K562 (cell line): ENCODE results near the gene MYO18A. TPM values are rescaled to one million over a fixed set of nuclear protein-coding genes. Genes with fewer than 3 reads are reported as not detected.

Experiments used
- ATF3 ChIP-seq, 2 experiments: fragments of 450-650 bp in 1 of 2; sonication (generic) in 1 of 2; formaldehyde crosslinking in 1 of 2; IDR thresholded peaks in 1 of 2; conservative IDR thresholded peaks in 1 of 2; 2 replicates each; pipeline versions ENCODE4 v1.6.1 to v1.8.1; 2016 to 2023; ENCODE audit warnings: mild to moderate bottlenecking in 2 of 2, moderate library complexity in 2 of 2, inconsistent platforms in 1 of 2, missing genetic modification reagents in 1 of 2
- DACH1 ChIP-seq: fragments of 450-650 bp; IDR thresholded peaks from 2 replicates; pipeline ENCODE4 v1.6.1; 2018; ENCODE audit not compliant: partially characterized antibody
- FOS ChIP-seq: IDR thresholded peaks from 3 replicates; pipeline ENCODE4 v1.6.1; 2011; ENCODE audit not compliant: insufficient read length; ENCODE audit errors: extremely low read depth
- MAFG ChIP-seq: fragments of 450-650 bp; conservative IDR thresholded peaks from 2 replicates; pipeline ENCODE4 v1.6.1; 2016; ENCODE audit warnings: missing genetic modification characterization, missing compliant biosample characterization
- RHOXF2B ChIP-seq: fragments of 250-450 bp; sonication (Bioruptor Pico); conservative IDR thresholded peaks from 2 replicates; pipeline ENCODE4 v1.5.1; 2021
- U2AF2 ChIP-seq: fragments of 200-400 bp; formaldehyde crosslinking; optimal IDR thresholded peaks from 2 replicates; pipeline ENCODE3; 2017; ENCODE audit warnings: low read depth, mild to moderate bottlenecking, low read length
- ZNF274 ChIP-seq: IDR thresholded peaks from 2 replicates; pipeline ENCODE4 v1.6.1; 2011; ENCODE audit warnings: low read depth, mild to moderate bottlenecking, low read length, moderate library complexity, borderline replicate concordance
- ZNF324 ChIP-seq: fragments of 250-450 bp; sonication (Bioruptor Pico); IDR thresholded peaks from 2 replicates; pipeline ENCODE4 v1.4.0; 2020; ENCODE audit warnings: mild to moderate bottlenecking
- ZNF764 ChIP-seq: fragments of 250-450 bp; sonication (Bioruptor Pico); IDR thresholded peaks from 2 replicates; pipeline ENCODE4 v1.4.0; 2020; ENCODE audit warnings: low read depth, mild to moderate bottlenecking, moderate library complexity
- polyA plus RNA-seq, 8 experiments: library from polyadenylated mRNA; depleted of rRNA in 4 of 8; stranded (reverse) in 5 of 8; unstranded in 3 of 8; fragments of >200 nt; fragmentation: Nextera tagmentation in 2 of 8; fragmentation: Illumina TruSeq in 1 of 8; extraction: Ambion mirVana in 2 of 8; extraction: Trizol in 1 of 8; gene quantifications; 2 replicates each; pipeline versions ENCODE4 v1.2.1 to v1.2.3, GENCODE V29; 2011 to 2014; ENCODE audit warnings: inconsistent platforms in 1 of 8, missing spikeins in 1 of 8
- total RNA-seq, 7 experiments: library from RNA; depleted of rRNA in 6 of 7; stranded (reverse); fragments of >200 nt in 6 of 7; fragmentation: Illumina TruSeq in 2 of 7; extraction: Trizol in 2 of 7; gene quantifications; 2 replicates each; pipeline versions ENCODE4 v1.2.1 to v1.2.3, GENCODE V29; 2011 to 2021; ENCODE audit warnings: low replicate concordance in 1 of 7
- TF ChIP-seq, protein P1 (sequence below): IDR thresholded peaks from 3 replicates; pipeline ENCODE4 v1.6.1; 2011; ENCODE audit warnings: borderline replicate concordance, mild to moderate bottlenecking, moderate library complexity; ENCODE audit not compliant: insufficient read length; ENCODE audit errors: extremely low read depth
- TF ChIP-seq, protein P2 (sequence below), 2 experiments: fragments of 150-350 bp in 1 of 2; IDR thresholded peaks; 2 replicates each; pipeline ENCODE4 v1.6.1; 2012 to 2016; ENCODE audit warnings: low read depth in 2 of 2, low read length in 2 of 2, mild to moderate bottlenecking in 1 of 2, moderate library complexity in 1 of 2
- TF ChIP-seq, protein P3 (sequence below): sonication (generic); formaldehyde crosslinking; IDR thresholded peaks from 2 replicates; pipeline ENCODE4 v1.8.1; 2022; ENCODE audit warnings: missing genetic modification reagents
- TF ChIP-seq, protein P4 (sequence below): fragments of 450-650 bp; IDR thresholded peaks from 2 replicates; pipeline ENCODE4 v1.6.1; 2017; ENCODE audit warnings: mild to moderate bottlenecking, moderate library complexity
- TF ChIP-seq, protein P5 (sequence below): fragments of 450-650 bp; IDR thresholded peaks from 2 replicates; pipeline ENCODE4 v1.6.1; 2014; ENCODE audit warnings: low read depth, mild to moderate bottlenecking, moderate library complexity, borderline replicate concordance

The MYO18A gene
- total and polyA plus RNA-seq, 9 of the 15 experiments (the other 6 are each of a cell fraction or from before 2014, with no cell fraction given): 2.5 to 65.4 (median 17.1) TPM

DNA sequence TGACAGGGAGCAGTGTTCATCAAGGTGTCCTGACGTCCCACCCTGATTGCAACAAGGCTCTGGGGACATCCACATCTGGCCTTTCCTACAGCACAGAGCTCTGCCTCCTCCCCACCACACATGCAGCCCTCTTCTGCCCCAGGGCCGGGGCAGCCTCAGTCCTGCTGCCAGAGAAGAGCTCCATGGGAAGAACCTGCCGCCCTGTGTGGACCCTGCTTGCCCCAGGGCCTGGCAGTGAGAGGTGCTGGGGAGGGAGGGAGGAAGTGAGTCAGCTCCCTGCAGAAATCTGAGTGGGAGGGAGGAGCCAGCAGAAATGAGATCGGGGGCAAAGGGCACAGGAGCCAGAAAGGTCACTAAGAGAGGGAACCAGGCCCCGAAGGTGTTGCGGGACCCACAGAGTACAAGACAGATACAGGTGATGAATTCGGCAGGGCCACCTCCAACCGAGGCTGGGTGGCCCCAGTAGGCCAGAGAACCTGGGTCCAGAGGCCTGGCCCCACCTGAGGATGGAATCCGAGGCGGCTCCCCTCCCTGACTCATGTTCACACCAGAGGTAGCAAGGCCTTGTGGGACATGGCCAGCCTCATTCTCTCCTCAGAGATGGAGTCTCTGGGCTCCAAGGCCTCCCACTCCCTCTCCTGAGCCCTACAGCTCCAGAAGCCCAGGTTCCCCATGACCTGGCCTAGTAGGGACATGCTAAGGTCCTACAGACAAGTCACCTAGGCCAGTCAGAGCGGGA, 24.8 kb downstream of the MYO18A start (continued):
- no peak for TF ChIP-seq DACH1
- TF ChIP-seq ZNF764 (CRISPR knock-in tag): no peak
- TF ChIP-seq, protein P1, sequence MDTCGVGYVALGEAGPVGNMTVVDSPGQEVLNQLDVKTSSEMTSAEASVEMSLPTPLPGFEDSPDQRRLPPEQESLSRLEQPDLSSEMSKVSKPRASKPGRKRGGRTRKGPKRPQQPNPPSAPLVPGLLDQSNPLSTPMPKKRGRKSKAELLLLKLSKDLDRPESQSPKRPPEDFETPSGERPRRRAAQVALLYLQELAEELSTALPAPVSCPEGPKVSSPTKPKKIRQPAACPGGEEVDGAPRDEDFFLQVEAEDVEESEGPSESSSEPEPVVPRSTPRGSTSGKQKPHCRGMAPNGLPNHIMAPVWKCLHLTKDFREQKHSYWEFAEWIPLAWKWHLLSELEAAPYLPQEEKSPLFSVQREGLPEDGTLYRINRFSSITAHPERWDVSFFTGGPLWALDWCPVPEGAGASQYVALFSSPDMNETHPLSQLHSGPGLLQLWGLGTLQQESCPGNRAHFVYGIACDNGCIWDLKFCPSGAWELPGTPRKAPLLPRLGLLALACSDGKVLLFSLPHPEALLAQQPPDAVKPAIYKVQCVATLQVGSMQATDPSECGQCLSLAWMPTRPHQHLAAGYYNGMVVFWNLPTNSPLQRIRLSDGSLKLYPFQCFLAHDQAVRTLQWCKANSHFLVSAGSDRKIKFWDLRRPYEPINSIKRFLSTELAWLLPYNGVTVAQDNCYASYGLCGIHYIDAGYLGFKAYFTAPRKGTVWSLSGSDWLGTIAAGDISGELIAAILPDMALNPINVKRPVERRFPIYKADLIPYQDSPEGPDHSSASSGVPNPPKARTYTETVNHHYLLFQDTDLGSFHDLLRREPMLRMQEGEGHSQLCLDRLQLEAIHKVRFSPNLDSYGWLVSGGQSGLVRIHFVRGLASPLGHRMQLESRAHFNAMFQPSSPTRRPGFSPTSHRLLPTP: no peak
- TF ChIP-seq RHOXF2B (CRISPR knock-in tag): no peak
- no peak for TF ChIP-seq FOS
- TF ChIP-seq U2AF2: no peak
- TF ChIP-seq, protein P2, sequence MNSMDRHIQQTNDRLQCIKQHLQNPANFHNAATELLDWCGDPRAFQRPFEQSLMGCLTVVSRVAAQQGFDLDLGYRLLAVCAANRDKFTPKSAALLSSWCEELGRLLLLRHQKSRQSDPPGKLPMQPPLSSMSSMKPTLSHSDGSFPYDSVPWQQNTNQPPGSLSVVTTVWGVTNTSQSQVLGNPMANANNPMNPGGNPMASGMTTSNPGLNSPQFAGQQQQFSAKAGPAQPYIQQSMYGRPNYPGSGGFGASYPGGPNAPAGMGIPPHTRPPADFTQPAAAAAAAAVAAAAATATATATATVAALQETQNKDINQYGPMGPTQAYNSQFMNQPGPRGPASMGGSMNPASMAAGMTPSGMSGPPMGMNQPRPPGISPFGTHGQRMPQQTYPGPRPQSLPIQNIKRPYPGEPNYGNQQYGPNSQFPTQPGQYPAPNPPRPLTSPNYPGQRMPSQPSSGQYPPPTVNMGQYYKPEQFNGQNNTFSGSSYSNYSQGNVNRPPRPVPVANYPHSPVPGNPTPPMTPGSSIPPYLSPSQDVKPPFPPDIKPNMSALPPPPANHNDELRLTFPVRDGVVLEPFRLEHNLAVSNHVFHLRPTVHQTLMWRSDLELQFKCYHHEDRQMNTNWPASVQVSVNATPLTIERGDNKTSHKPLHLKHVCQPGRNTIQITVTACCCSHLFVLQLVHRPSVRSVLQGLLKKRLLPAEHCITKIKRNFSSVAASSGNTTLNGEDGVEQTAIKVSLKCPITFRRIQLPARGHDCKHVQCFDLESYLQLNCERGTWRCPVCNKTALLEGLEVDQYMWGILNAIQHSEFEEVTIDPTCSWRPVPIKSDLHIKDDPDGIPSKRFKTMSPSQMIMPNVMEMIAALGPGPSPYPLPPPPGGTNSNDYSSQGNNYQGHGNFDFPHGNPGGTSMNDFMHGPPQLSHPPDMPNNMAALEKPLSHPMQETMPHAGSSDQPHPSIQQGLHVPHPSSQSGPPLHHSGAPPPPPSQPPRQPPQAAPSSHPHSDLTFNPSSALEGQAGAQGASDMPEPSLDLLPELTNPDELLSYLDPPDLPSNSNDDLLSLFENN (IDR thresholded peaks at IDR 0.05; ENCODE audit: low read depth in 2 of 2, low read length in 2 of 2): no peak
- peak; percentile 50 for TF ChIP-seq MAFG (tag)
- no peak for TF ChIP-seq ZNF324 (CRISPR knock-in tag)
- TF ChIP-seq, protein P3, sequence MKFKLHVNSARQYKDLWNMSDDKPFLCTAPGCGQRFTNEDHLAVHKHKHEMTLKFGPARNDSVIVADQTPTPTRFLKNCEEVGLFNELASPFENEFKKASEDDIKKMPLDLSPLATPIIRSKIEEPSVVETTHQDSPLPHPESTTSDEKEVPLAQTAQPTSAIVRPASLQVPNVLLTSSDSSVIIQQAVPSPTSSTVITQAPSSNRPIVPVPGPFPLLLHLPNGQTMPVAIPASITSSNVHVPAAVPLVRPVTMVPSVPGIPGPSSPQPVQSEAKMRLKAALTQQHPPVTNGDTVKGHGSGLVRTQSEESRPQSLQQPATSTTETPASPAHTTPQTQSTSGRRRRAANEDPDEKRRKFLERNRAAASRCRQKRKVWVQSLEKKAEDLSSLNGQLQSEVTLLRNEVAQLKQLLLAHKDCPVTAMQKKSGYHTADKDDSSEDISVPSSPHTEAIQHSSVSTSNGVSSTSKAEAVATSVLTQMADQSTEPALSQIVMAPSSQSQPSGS: no peak
- peak; percentile 77 for TF ChIP-seq ATF3 (IDR thresholded peaks at IDR 0.05)
- no peak for TF ChIP-seq ATF3 (CRISPR knock-in tag; conservative IDR thresholded peaks at IDR 0.05)
- TF ChIP-seq, protein P4, sequence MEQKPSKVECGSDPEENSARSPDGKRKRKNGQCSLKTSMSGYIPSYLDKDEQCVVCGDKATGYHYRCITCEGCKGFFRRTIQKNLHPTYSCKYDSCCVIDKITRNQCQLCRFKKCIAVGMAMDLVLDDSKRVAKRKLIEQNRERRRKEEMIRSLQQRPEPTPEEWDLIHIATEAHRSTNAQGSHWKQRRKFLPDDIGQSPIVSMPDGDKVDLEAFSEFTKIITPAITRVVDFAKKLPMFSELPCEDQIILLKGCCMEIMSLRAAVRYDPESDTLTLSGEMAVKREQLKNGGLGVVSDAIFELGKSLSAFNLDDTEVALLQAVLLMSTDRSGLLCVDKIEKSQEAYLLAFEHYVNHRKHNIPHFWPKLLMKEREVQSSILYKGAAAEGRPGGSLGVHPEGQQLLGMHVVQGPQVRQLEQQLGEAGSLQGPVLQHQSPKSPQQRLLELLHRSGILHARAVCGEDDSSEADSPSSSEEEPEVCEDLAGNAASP: no peak
- TF ChIP-seq, protein P5, sequence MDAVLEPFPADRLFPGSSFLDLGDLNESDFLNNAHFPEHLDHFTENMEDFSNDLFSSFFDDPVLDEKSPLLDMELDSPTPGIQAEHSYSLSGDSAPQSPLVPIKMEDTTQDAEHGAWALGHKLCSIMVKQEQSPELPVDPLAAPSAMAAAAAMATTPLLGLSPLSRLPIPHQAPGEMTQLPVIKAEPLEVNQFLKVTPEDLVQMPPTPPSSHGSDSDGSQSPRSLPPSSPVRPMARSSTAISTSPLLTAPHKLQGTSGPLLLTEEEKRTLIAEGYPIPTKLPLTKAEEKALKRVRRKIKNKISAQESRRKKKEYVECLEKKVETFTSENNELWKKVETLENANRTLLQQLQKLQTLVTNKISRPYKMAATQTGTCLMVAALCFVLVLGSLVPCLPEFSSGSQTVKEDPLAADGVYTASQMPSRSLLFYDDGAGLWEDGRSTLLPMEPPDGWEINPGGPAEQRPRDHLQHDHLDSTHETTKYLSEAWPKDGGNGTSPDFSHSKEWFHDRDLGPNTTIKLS: no peak
- TF ChIP-seq ZNF274: no peak
